Common myeloid progenitor, CD34-positive (primary cell): ENCODE measurements around the gene DIDO1.

Experiments used
- CTCF ChIA-PET: fragments of 350-600 bp; sonication (Branson Sonifier 250); formaldehyde crosslinking; loops from one replicate; lab custom pipeline; 2021; ENCODE audit warnings: antibody characterized with exemption; lab: Charles Lee
- POLR2A ChIA-PET: fragments of 350-600 bp; sonication (Branson Sonifier 250); formaldehyde crosslinking; loops from one replicate; lab custom pipeline; 2021; ENCODE audit warnings: antibody characterized with exemption; lab: Charles Lee
- DNase-seq, 3 donors: peaks; one replicate each; pipeline versions ENCODE4 v3.0.0 to v3.0.0-alpha.2; 2013
- H3K27ac ChIP-seq, 2 experiments: 1 replicate in 1 of 2; 2 replicates in 1 of 2; pipeline ENCODE4 v1.7.0; 2013; ENCODE audit warnings: inconsistent platforms in 2 of 2, low read length in 2 of 2, mild to moderate bottlenecking in 2 of 2, low read depth in 1 of 2, moderate library complexity in 1 of 2; ENCODE audit not compliant: severe bottlenecking in 2 of 2, insufficient read depth in 1 of 2, poor library complexity in 1 of 2
- H3K27me3 ChIP-seq, 5 experiments: replicated peaks in 2 of 5; 1 replicate in 3 of 5; 2 replicates in 2 of 5; pipeline versions ENCODE4 v1.6.1 to v1.7.0; 2013; ENCODE audit warnings: low read length in 4 of 5, mild to moderate bottlenecking in 2 of 5, moderate library complexity in 2 of 5, inconsistent platforms in 1 of 5; ENCODE audit not compliant: insufficient read depth in 5 of 5, control insufficient read depth in 4 of 5
- H3K36me3 ChIP-seq, 4 experiments: 1 replicate in 2 of 4; 2 replicates in 2 of 4; pipeline versions ENCODE4 v1.6.1 to v1.7.0; 2013; ENCODE audit warnings: low read length in 3 of 4, control low read depth in 1 of 4, mild to moderate bottlenecking in 1 of 4; ENCODE audit not compliant: control insufficient read depth in 4 of 4, insufficient read depth in 4 of 4
- H3K4me1 ChIP-seq, 4 experiments: 1 replicate in 3 of 4; 2 replicates in 1 of 4; pipeline versions ENCODE4 v1.6.1 to v1.7.1; 2013; ENCODE audit warnings: low read length in 3 of 4, mild to moderate bottlenecking in 3 of 4, control low read depth in 1 of 4, inconsistent platforms in 1 of 4, moderate library complexity in 1 of 4; ENCODE audit not compliant: control insufficient read depth in 4 of 4, insufficient read depth in 4 of 4; ENCODE audit errors: control extremely low read depth in 1 of 4
- H3K4me3 ChIP-seq, 7 experiments: 1 replicate in 4 of 7; 2 replicates in 3 of 7; pipeline versions ENCODE4 v1.5.1 to v1.7.0; 2013; ENCODE audit warnings: mild to moderate bottlenecking in 7 of 7, low read length in 6 of 7, moderate library complexity in 6 of 7, inconsistent platforms in 2 of 7, low read depth in 2 of 7, control low read depth in 1 of 7; ENCODE audit not compliant: insufficient read depth in 4 of 7, control insufficient read depth in 1 of 7; ENCODE audit errors: extremely low read depth in 1 of 7
- H3K9me3 ChIP-seq, 5 experiments: 1 replicate in 4 of 5; 2 replicates in 1 of 5; pipeline versions ENCODE4 v1.6.1 to v1.7.1; 2013; ENCODE audit warnings: low read length in 4 of 5, mild to moderate bottlenecking in 2 of 5, inconsistent platforms in 1 of 5, low read depth in 1 of 5, moderate library complexity in 1 of 5; ENCODE audit not compliant: control insufficient read depth in 4 of 5, insufficient read depth in 2 of 5; ENCODE audit errors: control extremely low read depth in 1 of 5
- WGBS: methylation state at CpG from one replicate; pipeline ENCODE4 v1.1.5; 2013; ENCODE audit not compliant: insufficient coverage; 5-methylcytosine and 5-hydroxymethylcytosine counted together

DIDO1 gene

GRCh38 chr20:62899633-62900051 is 26.7 kb downstream of the DIDO1 start:
- Histone ChIP-seq H3K4me3 (peak overlapping the region in 1 of 7 experiments; percentile 45), H3K27me3 (no peaks in the 10 kb centered on the region), H3K4me1 (peaks cover 0 to 15% (median 8%) of the 10 kb centered on the region in 4 experiments), H3K27ac (no peak overlapping the region), H3K9me3 (no peaks in the 10 kb centered on the region), H3K36me3 (peaks cover 9 to 75% (median 48%) of the 10 kb centered on the region in 4 experiments)
- ChIA-PET POLR2A (interaction anchor here (0.5 to 0.9 kb wide), 2 partner anchors 13 to 556 kb away, joined by 3 to 4 read pairs; no protein-coding TSS in a partner anchor), CTCF (interaction anchor here (0.9 to 8.4 kb wide), 15 partner anchors 9 to 125 kb away, joined by 3 to 155 read pairs (median 6); partner anchors contain the start of gene DIDO1)
- DNase-seq: no peak
- 4% methylated on average over 6 of the region's 6 CpGs for WGBS

- H3K9me3 ChIP-seq: no peaks in the 10 kb centered on the region
- H3K27me3 ChIP-seq: no peaks in the 10 kb centered on the region
- H3K36me3 ChIP-seq: peaks cover 10 to 77% (median 47%) of the 10 kb centered on the region in 4 experiments
- no peak for DNase-seq
- no peak overlapping the region for H3K27ac ChIP-seq
- 67% methylated on average over 15 of the region's 16 CpGs for WGBS
- H3K4me1 ChIP-seq: peaks cover 0 to 15% (median 8%) of the 10 kb centered on the region in 4 experiments
- CTCF ChIA-PET: interaction anchor here (0.9 to 8.4 kb wide), 15 partner anchors 9 to 126 kb away, joined by 3 to 155 read pairs (median 6); partner anchors contain the start of gene DIDO1
- H3K4me3 ChIP-seq: no peak overlapping the region
- POLR2A ChIA-PET: interaction anchor here (0.5 to 0.9 kb wide), 2 partner anchors 13 to 555 kb away, joined by 3 to 4 read pairs; no protein-coding TSS in a partner anchor
Measured at GRCh38 chr20:62898970-62899632, 27.2 kb downstream of the DIDO1 start.

- H3K27ac ChIP-seq: no peak overlapping the region
- CTCF ChIA-PET: interaction anchor here (0.8 to 8.4 kb wide), 10 partner anchors 9 to 111 kb away, joined by 3 to 155 read pairs (median 8); no protein-coding TSS in a partner anchor
- no peaks in the 10 kb centered on the region for H3K27me3 ChIP-seq
- POLR2A ChIA-PET: interaction anchor here (0.7 kb wide), 1 partner anchor 9 kb away, joined by 4 read pairs; no protein-coding TSS in a partner anchor
- H3K36me3 ChIP-seq: peaks cover 14 to 77% (median 47%) of the 10 kb centered on the region in 4 experiments
- H3K9me3 ChIP-seq: no peaks in the 10 kb centered on the region
- DNase-seq: no peak
- WGBS: 90% methylated on average over 15 of the region's 16 CpGs
- peaks cover 0 to 15% (median 8%) of the 10 kb centered on the region in 4 experiments for H3K4me1 ChIP-seq
- H3K4me3 ChIP-seq: no peak overlapping the region
Measured at GRCh38 chr20:62898093-62898964, 28.0 kb downstream of the DIDO1 start.

- H3K9me3 ChIP-seq: no peaks in the 10 kb centered on the region
- no peak overlapping the region for H3K27ac ChIP-seq
- no peak for DNase-seq
- H3K36me3 ChIP-seq: peaks cover 14 to 77% (median 49%) of the 10 kb centered on the region in 4 experiments
- peaks cover 0 to 15% (median 8%) of the 10 kb centered on the region in 4 experiments for H3K4me1 ChIP-seq
- 92% methylated on average over 11 of the region's 11 CpGs for WGBS
- H3K27me3 ChIP-seq: no peaks in the 10 kb centered on the region
- CTCF ChIA-PET: interaction anchor here (0.8 to 8.4 kb wide), 5 partner anchors 10 to 111 kb away, joined by 3 to 155 read pairs (median 5); no protein-coding TSS in a partner anchor
- H3K4me3 ChIP-seq: no peak overlapping the region
- POLR2A ChIA-PET: no interaction called here
Measured at GRCh38 chr20:62897666-62898065, 28.6 kb downstream of the DIDO1 start.

- Histone ChIP-seq H3K27me3 (no peaks in the 10 kb centered on the region), H3K36me3 (peaks cover 17 to 79% (median 50%) of the 10 kb centered on the region in 4 experiments), H3K9me3 (no peaks in the 10 kb centered on the region), H3K4me1 (peaks cover 0 to 15% (median 8%) of the 10 kb centered on the region in 4 experiments), H3K27ac (no peak overlapping the region), H3K4me3 (no peak overlapping the region)
- CTCF ChIA-PET: interaction anchor here (8.4 kb wide), 1 partner anchor 20 kb away, joined by 155 read pairs; no protein-coding TSS in a partner anchor
- 98% methylated on average over 16 of the region's 16 CpGs for WGBS
- no peak for DNase-seq
- POLR2A ChIA-PET: no interaction called here
Measured at GRCh38 chr20:62896526-62896925, 29.8 kb downstream of the DIDO1 start.

- no peak overlapping the region for H3K27ac ChIP-seq
- ChIA-PET POLR2A (interaction anchor here (0.6 kb wide), 1 partner anchor 12 kb away, joined by 3 read pairs; no protein-coding TSS in a partner anchor), CTCF (interaction anchor here (1.5 to 2.5 kb wide), 2 partner anchors 8 to 20 kb away, joined by 7 to 13 read pairs; no protein-coding TSS in a partner anchor)
- WGBS: 93% methylated on average over 8 of the region's 9 CpGs
- no peak for DNase-seq
- peaks cover 0 to 14% (median 7%) of the 10 kb centered on the region in 4 experiments for H3K4me1 ChIP-seq
- no peaks in the 10 kb centered on the region for H3K27me3 ChIP-seq
- H3K9me3 ChIP-seq: no peaks in the 10 kb centered on the region
- peaks cover 23 to 79% (median 56%) of the 10 kb centered on the region in 4 experiments for H3K36me3 ChIP-seq
- H3K4me3 ChIP-seq: no peak overlapping the region
Measured at GRCh38 chr20:62895539-62895938, 30.8 kb downstream of the DIDO1 start.
